T-helper 2 cell (primary cell): ENCODE measurements around the gene AP1AR.

Experiments
- DNase-seq, 5 experiments: peaks; one replicate each; pipeline versions ENCODE4 v3.0.0 to v3.0.0-alpha.2; 2012 to 2022

Gene AP1AR

GRCh38 chr4:112312610-112313239 is 81.1 kb downstream of the AP1AR start:
- no peak for DNase-seq

DNA sequence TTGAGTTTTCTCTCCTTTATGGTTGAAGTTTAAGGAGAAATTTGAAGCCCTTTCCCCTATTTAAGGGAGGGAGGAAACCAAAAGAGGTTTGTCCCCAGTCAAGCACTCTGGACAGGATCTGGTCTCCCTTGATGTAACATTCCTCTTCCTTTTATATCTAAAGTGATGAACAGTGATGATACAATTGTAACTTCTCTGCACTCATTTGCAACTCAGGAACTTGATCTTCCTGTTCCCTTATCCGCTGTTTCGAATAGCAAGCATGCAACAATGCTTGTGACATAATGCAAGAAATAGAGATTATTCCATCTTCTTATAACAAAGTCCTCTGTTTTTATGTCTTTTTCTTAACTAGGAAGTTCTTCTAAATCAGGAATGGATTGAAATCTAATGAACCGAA is 83.9 kb downstream of the AP1AR start:
- DNase-seq = no peak

GRCh38 chr4:112316360-112316759 is 84.8 kb downstream of the AP1AR start:
- DNase-seq = no peak

DNA sequence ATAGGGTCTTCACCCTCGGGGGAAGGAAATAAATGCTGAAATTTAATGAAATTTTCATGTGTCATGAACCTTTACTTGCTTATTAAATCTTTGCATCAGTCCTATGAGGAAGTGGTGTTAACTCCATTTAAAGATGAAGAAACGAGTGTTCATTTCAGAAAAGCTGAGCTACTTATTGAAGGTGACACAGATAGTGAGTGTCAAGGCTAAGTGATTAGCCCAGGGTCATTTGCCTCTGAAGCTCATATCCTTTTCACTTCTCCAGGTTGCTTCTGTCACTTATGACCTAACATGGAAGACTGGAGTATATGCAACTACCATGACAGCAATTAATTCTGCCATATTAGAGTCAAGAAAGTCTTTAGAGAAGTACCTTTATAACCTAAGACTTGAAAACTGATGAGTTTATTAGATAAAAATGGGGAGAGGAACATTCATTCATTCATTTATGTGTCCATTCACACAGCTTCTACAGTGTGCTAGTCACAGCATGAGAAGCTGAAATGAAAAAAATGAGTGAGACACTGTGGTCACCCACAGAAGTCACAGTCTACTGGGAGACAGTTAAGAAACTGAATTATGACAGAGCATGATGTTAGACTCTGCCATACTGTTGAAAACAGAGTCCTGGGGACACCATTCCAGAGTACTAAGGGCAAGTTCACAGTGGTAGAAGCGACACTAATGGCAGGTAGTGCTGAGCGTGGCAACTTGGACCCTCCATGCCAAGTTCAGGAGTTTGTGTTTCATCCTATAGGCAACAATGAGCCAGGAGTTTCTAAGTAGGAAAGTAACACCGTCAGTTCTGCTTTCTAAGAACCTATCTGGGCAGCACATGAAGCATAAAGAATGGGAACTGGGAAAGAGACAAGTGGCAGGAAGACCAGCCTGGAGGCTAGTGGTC is 86.9 kb downstream of the AP1AR start:
- DNase-seq = peak in 1 of 5 experiments; percentile 50
